HEK293 (cell line): ENCODE measurements around the gene DDIT4.

Source experiments
- EGR2 ChIP-seq: fragments of 450-650 bp; formaldehyde crosslinking; IDR thresholded peaks from 2 replicates; pipeline ENCODE4 v1.5.1; 2016; ENCODE audit warnings: low read depth, missing biosample characterization, missing genetic modification characterization
- GLIS2 ChIP-seq: fragments of 450-650 bp; formaldehyde crosslinking; IDR thresholded peaks from 2 replicates; pipeline ENCODE4 v1.5.1; 2016; ENCODE audit warnings: missing biosample characterization, missing genetic modification characterization
- KLF10 ChIP-seq: fragments of 450-650 bp; IDR thresholded peaks from 2 replicates; pipeline ENCODE4 v1.5.1; 2018; ENCODE audit warnings: missing biosample characterization, mild to moderate bottlenecking, missing genetic modification characterization
- KLF17 ChIP-seq: fragments of 450-650 bp; formaldehyde crosslinking; IDR thresholded peaks from 2 replicates; pipeline ENCODE4 v1.5.1; 2016; ENCODE audit warnings: missing biosample characterization, missing genetic modification characterization
- KLF9 ChIP-seq: fragments of 450-650 bp; formaldehyde crosslinking; IDR thresholded peaks from 2 replicates; pipeline ENCODE4 v1.5.1; 2016; ENCODE audit warnings: missing biosample characterization, missing genetic modification characterization, low read depth
- MYNN ChIP-seq: fragments of 450-650 bp; formaldehyde crosslinking; IDR thresholded peaks from 2 replicates; pipeline ENCODE4 v1.5.1; 2016; ENCODE audit warnings: missing biosample characterization, missing genetic modification characterization, borderline replicate concordance
- MZF1 ChIP-seq: fragments of 450-650 bp; formaldehyde crosslinking; IDR thresholded peaks from 2 replicates; pipeline ENCODE4 v1.5.1; 2017; ENCODE audit warnings: missing biosample characterization, missing genetic modification characterization, borderline replicate concordance
- OSR2 ChIP-seq: fragments of 450-650 bp; formaldehyde crosslinking; IDR thresholded peaks from 2 replicates; pipeline ENCODE4 v1.5.1; 2016; ENCODE audit warnings: missing biosample characterization, missing genetic modification characterization
- REPIN1 ChIP-seq: fragments of 450-650 bp; formaldehyde crosslinking; IDR thresholded peaks from 2 replicates; pipeline ENCODE4 v1.5.1; 2017; ENCODE audit warnings: missing biosample characterization, missing genetic modification characterization, low read depth
- ZBTB21 ChIP-seq: fragments of 450-650 bp; formaldehyde crosslinking; IDR thresholded peaks from 2 replicates; pipeline ENCODE4 v1.5.1; 2017; ENCODE audit warnings: missing biosample characterization, missing genetic modification characterization
- ZBTB6 ChIP-seq: fragments of 450-650 bp; formaldehyde crosslinking; IDR thresholded peaks from 2 replicates; pipeline ENCODE4 v1.5.1; 2017; ENCODE audit warnings: missing biosample characterization, missing genetic modification characterization
- ZNF10 ChIP-seq: fragments of 450-650 bp; formaldehyde crosslinking; IDR thresholded peaks from 2 replicates; pipeline ENCODE4 v1.5.1; 2017; ENCODE audit warnings: missing biosample characterization, missing genetic modification characterization
- ZNF114 ChIP-seq: fragments of 450-650 bp; formaldehyde crosslinking; IDR thresholded peaks from 2 replicates; pipeline ENCODE4 v1.5.0; 2017; ENCODE audit warnings: missing biosample characterization, missing genetic modification characterization
- ZNF121 ChIP-seq: fragments of 450-650 bp; formaldehyde crosslinking; IDR thresholded peaks from 2 replicates; pipeline ENCODE4 v1.5.1; 2016; ENCODE audit warnings: missing biosample characterization, missing genetic modification characterization
- ZNF184 ChIP-seq: fragments of 450-650 bp; IDR thresholded peaks from 2 replicates; pipeline ENCODE4 v1.5.1; 2018; ENCODE audit warnings: missing biosample characterization, mild to moderate bottlenecking, missing genetic modification characterization
- ZNF19 ChIP-seq: fragments of 450-650 bp; formaldehyde crosslinking; IDR thresholded peaks from 2 replicates; pipeline ENCODE4; 2016; ENCODE audit warnings: missing biosample characterization, missing genetic modification characterization, low read depth
- ZNF211 ChIP-seq: fragments of 450-650 bp; formaldehyde crosslinking; IDR thresholded peaks from 2 replicates; pipeline ENCODE4 v1.5.1; 2016; ENCODE audit warnings: low read depth, missing biosample characterization, missing genetic modification characterization
- ZNF292 ChIP-seq: fragments of 450-650 bp; formaldehyde crosslinking; IDR thresholded peaks from 2 replicates; pipeline ENCODE4 v1.5.1; 2016; ENCODE audit warnings: low read depth, missing biosample characterization, missing genetic modification characterization, borderline replicate concordance
- ZNF335 ChIP-seq: fragments of 450-650 bp; formaldehyde crosslinking; conservative IDR thresholded peaks from 2 replicates; pipeline ENCODE4 v1.5.1; 2016; ENCODE audit warnings: missing biosample characterization, missing genetic modification characterization
- ZNF433 ChIP-seq: fragments of 450-650 bp; formaldehyde crosslinking; IDR thresholded peaks from 2 replicates; pipeline ENCODE4 v1.5.1; 2016; ENCODE audit warnings: missing biosample characterization, missing genetic modification characterization, low read depth
- ZNF488 ChIP-seq: fragments of 450-650 bp; formaldehyde crosslinking; IDR thresholded peaks from 2 replicates; pipeline ENCODE4 v1.5.1; 2016; ENCODE audit warnings: missing biosample characterization, missing genetic modification characterization
- ZNF571 ChIP-seq: fragments of 450-650 bp; formaldehyde crosslinking; IDR thresholded peaks from 2 replicates; pipeline ENCODE4 v1.5.0; 2017; ENCODE audit warnings: missing biosample characterization, missing genetic modification characterization
- ZNF585B ChIP-seq: fragments of 450-650 bp; formaldehyde crosslinking; IDR thresholded peaks from 2 replicates; pipeline ENCODE4 v1.5.1; 2016; ENCODE audit warnings: missing biosample characterization, missing genetic modification characterization
- ZNF600 ChIP-seq: fragments of 450-650 bp; formaldehyde crosslinking; IDR thresholded peaks from 2 replicates; pipeline ENCODE4 v1.5.1; 2016; ENCODE audit warnings: missing biosample characterization, missing genetic modification characterization
- ZNF624 ChIP-seq: fragments of 450-650 bp; formaldehyde crosslinking; IDR thresholded peaks from 2 replicates; pipeline ENCODE4 v1.5.1; 2017; ENCODE audit warnings: missing biosample characterization, missing genetic modification characterization
- ZNF707 ChIP-seq: fragments of 450-650 bp; formaldehyde crosslinking; IDR thresholded peaks from 2 replicates; pipeline ENCODE4 v1.5.1; 2016; ENCODE audit warnings: missing biosample characterization, missing genetic modification characterization
- ZNF830 ChIP-seq: fragments of 450-650 bp; IDR thresholded peaks from 2 replicates; pipeline ENCODE4 v1.5.0; 2018; ENCODE audit warnings: missing biosample characterization, missing genetic modification characterization, low read depth, mild to moderate bottlenecking, moderate library complexity
- TF ChIP-seq, protein P1 (sequence below): fragments of 450-650 bp; formaldehyde crosslinking; IDR thresholded peaks from 2 replicates; pipeline ENCODE4 v1.5.1; 2016; ENCODE audit warnings: missing biosample characterization, missing genetic modification characterization
- TF ChIP-seq, protein P2 (sequence below): fragments of 450-650 bp; formaldehyde crosslinking; IDR thresholded peaks from 2 replicates; pipeline ENCODE4 v1.5.1; 2016; ENCODE audit warnings: missing biosample characterization, missing genetic modification characterization, borderline replicate concordance
- TF ChIP-seq, protein P3 (sequence below): fragments of 450-650 bp; formaldehyde crosslinking; IDR thresholded peaks from 2 replicates; pipeline ENCODE4; 2016; ENCODE audit warnings: missing biosample characterization, missing genetic modification characterization

The DDIT4 gene

DNA sequence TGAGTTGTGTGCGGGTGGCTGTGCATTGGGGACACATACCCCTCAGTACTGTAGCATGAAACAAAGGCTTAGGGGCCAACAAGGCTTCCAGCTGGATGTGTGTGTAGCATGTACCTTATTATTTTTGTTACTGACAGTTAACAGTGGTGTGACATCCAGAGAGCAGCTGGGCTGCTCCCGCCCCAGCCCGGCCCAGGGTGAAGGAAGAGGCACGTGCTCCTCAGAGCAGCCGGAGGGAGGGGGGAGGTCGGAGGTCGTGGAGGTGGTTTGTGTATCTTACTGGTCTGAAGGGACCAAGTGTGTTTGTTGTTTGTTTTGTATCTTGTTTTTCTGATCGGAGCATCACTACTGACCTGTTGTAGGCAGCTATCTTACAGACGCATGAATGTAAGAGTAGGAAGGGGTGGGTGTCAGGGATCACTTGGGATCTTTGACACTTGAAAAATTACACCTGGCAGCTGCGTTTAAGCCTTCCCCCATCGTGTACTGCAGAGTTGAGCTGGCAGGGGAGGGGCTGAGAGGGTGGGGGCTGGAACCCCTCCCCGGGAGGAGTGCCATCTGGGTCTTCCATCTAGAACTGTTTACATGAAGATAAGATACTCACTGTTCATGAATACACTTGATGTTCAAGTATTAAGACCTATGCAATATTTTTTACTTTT is 1.8 kb downstream of the DDIT4 start (continued):
- no peak for TF ChIP-seq KLF9
- peak; percentile 80 for TF ChIP-seq EGR2 (tag by site-specific recombination)
- TF ChIP-seq, protein P1, sequence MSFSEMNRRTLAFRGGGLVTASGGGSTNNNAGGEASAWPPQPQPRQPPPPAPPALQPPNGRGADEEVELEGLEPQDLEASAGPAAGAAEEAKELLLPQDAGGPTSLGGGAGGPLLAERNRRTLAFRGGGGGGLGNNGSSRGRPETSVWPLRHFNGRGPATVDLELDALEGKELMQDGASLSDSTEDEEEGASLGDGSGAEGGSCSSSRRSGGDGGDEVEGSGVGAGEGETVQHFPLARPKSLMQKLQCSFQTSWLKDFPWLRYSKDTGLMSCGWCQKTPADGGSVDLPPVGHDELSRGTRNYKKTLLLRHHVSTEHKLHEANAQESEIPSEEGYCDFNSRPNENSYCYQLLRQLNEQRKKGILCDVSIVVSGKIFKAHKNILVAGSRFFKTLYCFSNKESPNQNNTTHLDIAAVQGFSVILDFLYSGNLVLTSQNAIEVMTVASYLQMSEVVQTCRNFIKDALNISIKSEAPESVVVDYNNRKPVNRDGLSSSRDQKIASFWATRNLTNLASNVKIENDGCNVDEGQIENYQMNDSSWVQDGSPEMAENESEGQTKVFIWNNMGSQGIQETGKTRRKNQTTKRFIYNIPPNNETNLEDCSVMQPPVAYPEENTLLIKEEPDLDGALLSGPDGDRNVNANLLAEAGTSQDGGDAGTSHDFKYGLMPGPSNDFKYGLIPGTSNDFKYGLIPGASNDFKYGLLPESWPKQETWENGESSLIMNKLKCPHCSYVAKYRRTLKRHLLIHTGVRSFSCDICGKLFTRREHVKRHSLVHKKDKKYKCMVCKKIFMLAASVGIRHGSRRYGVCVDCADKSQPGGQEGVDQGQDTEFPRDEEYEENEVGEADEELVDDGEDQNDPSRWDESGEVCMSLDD = no peak
- TF ChIP-seq ZNF830 = no peak
- no peak for TF ChIP-seq ZNF335
- no peak; the same call in 1 of the 2 replicates for TF ChIP-seq OSR2 (tag by site-specific recombination)
- TF ChIP-seq ZBTB6 (tag by site-specific recombination) = no peak
- no peak for TF ChIP-seq GLIS2 (tag by site-specific recombination)
- no peak for TF ChIP-seq ZNF433 (tag by site-specific recombination)
- no peak for TF ChIP-seq ZNF114 (tag by site-specific recombination)
- no peak for TF ChIP-seq ZNF121 (tag by site-specific recombination)
- no peak for TF ChIP-seq ZNF585B (tag by site-specific recombination)
- TF ChIP-seq ZNF488 (tag by site-specific recombination) = no peak
- TF ChIP-seq, protein P2, sequence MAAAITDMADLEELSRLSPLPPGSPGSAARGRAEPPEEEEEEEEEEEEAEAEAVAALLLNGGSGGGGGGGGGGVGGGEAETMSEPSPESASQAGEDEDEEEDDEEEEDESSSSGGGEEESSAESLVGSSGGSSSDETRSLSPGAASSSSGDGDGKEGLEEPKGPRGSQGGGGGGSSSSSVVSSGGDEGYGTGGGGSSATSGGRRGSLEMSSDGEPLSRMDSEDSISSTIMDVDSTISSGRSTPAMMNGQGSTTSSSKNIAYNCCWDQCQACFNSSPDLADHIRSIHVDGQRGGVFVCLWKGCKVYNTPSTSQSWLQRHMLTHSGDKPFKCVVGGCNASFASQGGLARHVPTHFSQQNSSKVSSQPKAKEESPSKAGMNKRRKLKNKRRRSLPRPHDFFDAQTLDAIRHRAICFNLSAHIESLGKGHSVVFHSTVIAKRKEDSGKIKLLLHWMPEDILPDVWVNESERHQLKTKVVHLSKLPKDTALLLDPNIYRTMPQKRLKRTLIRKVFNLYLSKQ (tag by site-specific recombination) = no peak
- TF ChIP-seq KLF10 (tag by site-specific recombination) = no peak
- no peak for TF ChIP-seq MYNN (tag by site-specific recombination)
- TF ChIP-seq ZBTB21 (tag by site-specific recombination) = no peak
- no peak for TF ChIP-seq ZNF600 (tag by site-specific recombination)
- no peak for TF ChIP-seq ZNF707 (tag by site-specific recombination)
- TF ChIP-seq ZNF624 (tag by site-specific recombination) = no peak
- no peak for TF ChIP-seq ZNF184
- no peak for TF ChIP-seq ZNF292 (tag by site-specific recombination)
- TF ChIP-seq ZNF10 (tag by site-specific recombination) = no peak
- TF ChIP-seq REPIN1 (tag by site-specific recombination) = no peak
- TF ChIP-seq, protein P3, sequence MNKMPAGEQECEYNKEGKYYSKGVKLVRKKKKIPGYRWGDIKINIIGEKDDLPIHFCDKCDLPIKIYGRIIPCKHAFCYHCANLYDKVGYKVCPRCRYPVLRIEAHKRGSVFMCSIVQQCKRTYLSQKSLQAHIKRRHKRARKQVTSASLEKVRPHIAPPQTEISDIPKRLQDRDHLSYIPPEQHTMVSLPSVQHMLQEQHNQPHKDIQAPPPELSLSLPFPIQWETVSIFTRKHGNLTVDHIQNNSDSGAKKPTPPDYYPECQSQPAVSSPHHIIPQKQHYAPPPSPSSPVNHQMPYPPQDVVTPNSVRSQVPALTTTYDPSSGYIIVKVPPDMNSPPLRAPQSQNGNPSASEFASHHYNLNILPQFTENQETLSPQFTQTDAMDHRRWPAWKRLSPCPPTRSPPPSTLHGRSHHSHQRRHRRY (tag by site-specific recombination) = peak; percentile 97
- no peak for TF ChIP-seq ZNF571 (tag by site-specific recombination)
- TF ChIP-seq ZNF211 (tag by site-specific recombination) = no peak
- no peak for TF ChIP-seq ZNF19 (tag by site-specific recombination)
- TF ChIP-seq MZF1 (tag by site-specific recombination) = no peak
- no peak for TF ChIP-seq KLF17
